ENCODE results near the gene ERGIC3.

ERGIC3 gene

DNA sequence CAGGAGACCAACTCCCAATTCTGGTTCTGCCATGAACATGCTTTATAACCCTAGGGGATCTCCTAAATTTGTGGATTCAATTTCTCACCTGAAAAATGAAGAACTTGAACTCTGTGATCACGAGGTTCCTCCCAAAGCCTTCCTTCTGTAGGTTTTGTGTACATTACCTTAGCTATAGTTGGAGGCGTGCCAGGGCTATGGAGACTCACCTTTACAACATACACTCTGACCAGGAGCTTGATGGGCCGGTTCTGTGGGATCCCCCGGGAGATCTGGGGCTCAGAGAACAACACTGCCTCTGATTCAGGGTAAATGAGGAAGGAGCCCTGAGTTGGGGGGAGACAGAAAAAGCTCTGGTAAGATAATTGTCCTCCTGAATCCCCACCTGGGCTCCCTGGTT, 34.1 kb downstream of the ERGIC3 start:
- TF ChIP-seq NFIC (IDR thresholded peaks at IDR 0.05) = peak; percentile 45; the same call in 1 of the 2 replicates
- TF ChIP-seq, protein P1, sequence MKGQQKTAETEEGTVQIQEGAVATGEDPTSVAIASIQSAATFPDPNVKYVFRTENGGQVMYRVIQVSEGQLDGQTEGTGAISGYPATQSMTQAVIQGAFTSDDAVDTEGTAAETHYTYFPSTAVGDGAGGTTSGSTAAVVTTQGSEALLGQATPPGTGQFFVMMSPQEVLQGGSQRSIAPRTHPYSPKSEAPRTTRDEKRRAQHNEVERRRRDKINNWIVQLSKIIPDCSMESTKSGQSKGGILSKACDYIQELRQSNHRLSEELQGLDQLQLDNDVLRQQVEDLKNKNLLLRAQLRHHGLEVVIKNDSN (IDR thresholded peaks at IDR 0.05) = no peak

DNA sequence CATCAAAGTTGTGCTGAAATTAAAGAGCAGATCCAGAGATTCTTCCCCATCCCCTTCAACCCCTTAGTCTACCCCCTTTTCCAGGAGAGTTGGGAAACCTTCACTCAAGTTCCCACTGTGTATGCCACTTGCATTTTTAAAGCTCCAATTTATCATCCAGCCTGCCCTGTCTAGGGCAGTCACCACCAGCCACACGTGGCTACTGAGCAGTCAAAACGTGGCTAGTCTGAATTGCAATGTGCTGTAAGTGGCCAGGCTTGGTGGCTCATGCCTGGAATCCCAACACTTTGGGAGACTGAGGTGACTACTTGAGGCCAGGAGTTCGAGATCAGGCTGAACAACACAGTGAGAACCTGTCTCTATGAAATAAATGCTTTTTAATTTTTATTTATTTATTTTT, 34.9 kb downstream of the ERGIC3 start:
- TF ChIP-seq, protein P2, sequence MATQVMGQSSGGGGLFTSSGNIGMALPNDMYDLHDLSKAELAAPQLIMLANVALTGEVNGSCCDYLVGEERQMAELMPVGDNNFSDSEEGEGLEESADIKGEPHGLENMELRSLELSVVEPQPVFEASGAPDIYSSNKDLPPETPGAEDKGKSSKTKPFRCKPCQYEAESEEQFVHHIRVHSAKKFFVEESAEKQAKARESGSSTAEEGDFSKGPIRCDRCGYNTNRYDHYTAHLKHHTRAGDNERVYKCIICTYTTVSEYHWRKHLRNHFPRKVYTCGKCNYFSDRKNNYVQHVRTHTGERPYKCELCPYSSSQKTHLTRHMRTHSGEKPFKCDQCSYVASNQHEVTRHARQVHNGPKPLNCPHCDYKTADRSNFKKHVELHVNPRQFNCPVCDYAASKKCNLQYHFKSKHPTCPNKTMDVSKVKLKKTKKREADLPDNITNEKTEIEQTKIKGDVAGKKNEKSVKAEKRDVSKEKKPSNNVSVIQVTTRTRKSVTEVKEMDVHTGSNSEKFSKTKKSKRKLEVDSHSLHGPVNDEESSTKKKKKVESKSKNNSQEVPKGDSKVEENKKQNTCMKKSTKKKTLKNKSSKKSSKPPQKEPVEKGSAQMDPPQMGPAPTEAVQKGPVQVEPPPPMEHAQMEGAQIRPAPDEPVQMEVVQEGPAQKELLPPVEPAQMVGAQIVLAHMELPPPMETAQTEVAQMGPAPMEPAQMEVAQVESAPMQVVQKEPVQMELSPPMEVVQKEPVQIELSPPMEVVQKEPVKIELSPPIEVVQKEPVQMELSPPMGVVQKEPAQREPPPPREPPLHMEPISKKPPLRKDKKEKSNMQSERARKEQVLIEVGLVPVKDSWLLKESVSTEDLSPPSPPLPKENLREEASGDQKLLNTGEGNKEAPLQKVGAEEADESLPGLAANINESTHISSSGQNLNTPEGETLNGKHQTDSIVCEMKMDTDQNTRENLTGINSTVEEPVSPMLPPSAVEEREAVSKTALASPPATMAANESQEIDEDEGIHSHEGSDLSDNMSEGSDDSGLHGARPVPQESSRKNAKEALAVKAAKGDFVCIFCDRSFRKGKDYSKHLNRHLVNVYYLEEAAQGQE (IDR thresholded peaks at IDR 0.05; ENCODE audit: low read depth) = no peak
- TF ChIP-seq FOXM1 (IDR thresholded peaks at IDR 0.05; ENCODE audit: borderline replicate concordance, low read depth) (no peak), CREB1 (IDR thresholded peaks at IDR 0.05; ENCODE audit: low read depth) (no peak), RAD21 (IDR thresholded peaks at IDR 0.05; ENCODE audit: low read depth) (no peak), CEBPB (IDR thresholded peaks at IDR 0.05) (no peak), YY1 (IDR thresholded peaks at IDR 0.05; ENCODE audit: low read depth) (no peak), NFIC (IDR thresholded peaks at IDR 0.05) (no peak), EP300 (IDR thresholded peaks at IDR 0.05; ENCODE audit: borderline replicate concordance) (no peak), ZBTB7A (IDR thresholded peaks at IDR 0.05; ENCODE audit: low read depth) (no peak), TEAD4 (IDR thresholded peaks at IDR 0.05) (no peak), TAF1 (IDR thresholded peaks at IDR 0.05; ENCODE audit: low read depth) (no peak)
- TF ChIP-seq, protein P1 (IDR thresholded peaks at IDR 0.05) = no peak
- TF ChIP-seq, protein P3, sequence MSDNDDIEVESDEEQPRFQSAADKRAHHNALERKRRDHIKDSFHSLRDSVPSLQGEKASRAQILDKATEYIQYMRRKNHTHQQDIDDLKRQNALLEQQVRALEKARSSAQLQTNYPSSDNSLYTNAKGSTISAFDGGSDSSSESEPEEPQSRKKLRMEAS (IDR thresholded peaks at IDR 0.05) = no peak

DNA sequence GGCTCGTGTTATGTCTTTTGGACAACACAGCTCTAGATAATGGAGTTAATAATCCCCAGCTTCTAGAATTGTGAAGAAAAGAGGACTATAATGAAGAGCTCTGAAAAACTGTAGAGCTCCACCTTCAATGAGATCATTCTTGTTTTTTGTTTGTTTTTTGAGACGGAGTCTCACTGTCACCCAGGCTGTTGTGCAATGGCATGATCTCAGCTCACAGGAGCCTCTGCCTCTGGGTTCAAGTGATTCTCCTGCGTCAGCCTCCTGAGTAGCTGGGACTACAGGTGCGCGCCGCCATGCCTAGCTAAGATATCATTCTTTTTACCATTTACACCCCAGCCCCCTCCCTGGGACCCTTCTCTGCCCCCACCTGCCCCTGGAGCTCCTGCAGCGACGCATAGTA, 36.6 kb downstream of the ERGIC3 start:
- TF ChIP-seq CREB1 (IDR thresholded peaks at IDR 0.05; ENCODE audit: low read depth) (no peak), TCF12 (IDR thresholded peaks at IDR 0.05; ENCODE audit: low read depth) (no peak), EGR1 (IDR thresholded peaks at IDR 0.05) (no peak), TAF1 (IDR thresholded peaks at IDR 0.05; ENCODE audit: low read depth) (no peak), FOXM1 (IDR thresholded peaks at IDR 0.05; ENCODE audit: borderline replicate concordance, low read depth) (no peak), YY1 (IDR thresholded peaks at IDR 0.05; ENCODE audit: low read depth) (no peak), CEBPB (IDR thresholded peaks at IDR 0.05) (no peak), NFIC (IDR thresholded peaks at IDR 0.05) (no peak), ZBTB7A (IDR thresholded peaks at IDR 0.05; ENCODE audit: low read depth) (no peak), RAD21 (IDR thresholded peaks at IDR 0.05; ENCODE audit: low read depth) (no peak), TEAD4 (IDR thresholded peaks at IDR 0.05) (no peak), EP300 (IDR thresholded peaks at IDR 0.05; ENCODE audit: borderline replicate concordance) (no peak)
- TF ChIP-seq, protein P2 (IDR thresholded peaks at IDR 0.05; ENCODE audit: low read depth) = no peak
- TF ChIP-seq, protein P1 (IDR thresholded peaks at IDR 0.05) = no peak
- TF ChIP-seq, protein P3 (IDR thresholded peaks at IDR 0.05) = no peak

DNA sequence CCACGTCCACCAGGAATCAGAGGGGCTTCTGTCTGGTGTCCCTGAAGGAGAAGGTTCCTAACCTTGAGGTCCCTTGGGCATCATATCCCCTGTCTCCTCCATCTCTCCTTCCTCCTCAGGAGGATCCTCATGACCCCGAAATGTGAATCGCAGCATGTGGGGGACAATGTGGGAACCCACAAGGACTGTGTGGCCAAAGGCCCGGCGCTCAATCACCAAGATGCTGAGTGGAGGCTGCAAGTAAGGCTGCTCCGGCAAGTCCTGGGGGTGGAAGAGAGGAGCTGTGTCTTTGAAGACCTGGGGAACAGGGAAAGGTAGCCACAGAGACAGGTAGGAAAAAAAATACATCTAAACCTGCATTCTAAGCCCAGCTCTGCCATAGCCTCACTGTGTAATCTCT, 37.3 kb downstream of the ERGIC3 start:
- no peak for TF ChIP-seq NFIC (IDR thresholded peaks at IDR 0.05)
- no peak for TF ChIP-seq FOXM1 (IDR thresholded peaks at IDR 0.05; ENCODE audit: borderline replicate concordance, low read depth)
- no peak for TF ChIP-seq CEBPB (IDR thresholded peaks at IDR 0.05)
- TF ChIP-seq TAF1 (IDR thresholded peaks at IDR 0.05; ENCODE audit: low read depth) = no peak
- TF ChIP-seq, protein P2 (IDR thresholded peaks at IDR 0.05; ENCODE audit: low read depth) = no peak
- no peak for TF ChIP-seq CREB1 (IDR thresholded peaks at IDR 0.05; ENCODE audit: low read depth)
- TF ChIP-seq, protein P3 (IDR thresholded peaks at IDR 0.05) = no peak
- no peak for TF ChIP-seq EP300 (IDR thresholded peaks at IDR 0.05; ENCODE audit: borderline replicate concordance)
- no peak for TF ChIP-seq YY1 (IDR thresholded peaks at IDR 0.05; ENCODE audit: low read depth)
- no peak for TF ChIP-seq TEAD4 (IDR thresholded peaks at IDR 0.05)
